GM12873 (cell line): ENCODE measurements around the gene CSTA.
A peak's percentile ranks its signal among the peaks of the same experiment; 100 is the strongest.

Source experiments
- TF ChIP-seq, protein P1 (sequence below): IDR thresholded peaks from 2 replicates; pipeline ENCODE4 v1.5.1; 2012; ENCODE audit warnings: low read depth, mild to moderate bottlenecking, moderate library complexity, low read length, control low read depth; ENCODE audit not compliant: insufficient read depth; ENCODE audit errors: missing control alignments

The CSTA gene

DNA sequence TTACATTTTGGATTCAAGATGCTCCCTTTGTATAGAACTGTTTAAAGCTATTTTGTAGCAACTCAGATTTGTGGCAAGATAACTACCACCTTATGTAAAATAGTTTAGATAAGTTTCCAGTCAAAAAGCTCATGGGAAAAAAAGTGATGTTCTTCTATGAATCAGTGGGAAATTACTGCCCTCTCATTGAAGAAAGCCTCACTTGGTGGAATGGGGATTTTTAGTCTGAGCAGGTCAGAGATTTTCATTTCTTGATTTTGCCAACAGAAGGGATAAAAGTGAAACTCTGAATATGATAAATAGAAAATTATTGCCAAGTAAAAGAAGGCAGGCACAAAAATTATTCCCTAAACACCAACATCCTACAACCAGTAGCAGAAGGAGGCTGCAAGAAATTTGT lies 25.8 kb upstream of the CSTA start:
- TF ChIP-seq, protein P1, sequence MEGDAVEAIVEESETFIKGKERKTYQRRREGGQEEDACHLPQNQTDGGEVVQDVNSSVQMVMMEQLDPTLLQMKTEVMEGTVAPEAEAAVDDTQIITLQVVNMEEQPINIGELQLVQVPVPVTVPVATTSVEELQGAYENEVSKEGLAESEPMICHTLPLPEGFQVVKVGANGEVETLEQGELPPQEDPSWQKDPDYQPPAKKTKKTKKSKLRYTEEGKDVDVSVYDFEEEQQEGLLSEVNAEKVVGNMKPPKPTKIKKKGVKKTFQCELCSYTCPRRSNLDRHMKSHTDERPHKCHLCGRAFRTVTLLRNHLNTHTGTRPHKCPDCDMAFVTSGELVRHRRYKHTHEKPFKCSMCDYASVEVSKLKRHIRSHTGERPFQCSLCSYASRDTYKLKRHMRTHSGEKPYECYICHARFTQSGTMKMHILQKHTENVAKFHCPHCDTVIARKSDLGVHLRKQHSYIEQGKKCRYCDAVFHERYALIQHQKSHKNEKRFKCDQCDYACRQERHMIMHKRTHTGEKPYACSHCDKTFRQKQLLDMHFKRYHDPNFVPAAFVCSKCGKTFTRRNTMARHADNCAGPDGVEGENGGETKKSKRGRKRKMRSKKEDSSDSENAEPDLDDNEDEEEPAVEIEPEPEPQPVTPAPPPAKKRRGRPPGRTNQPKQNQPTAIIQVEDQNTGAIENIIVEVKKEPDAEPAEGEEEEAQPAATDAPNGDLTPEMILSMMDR, result no peak

DNA sequence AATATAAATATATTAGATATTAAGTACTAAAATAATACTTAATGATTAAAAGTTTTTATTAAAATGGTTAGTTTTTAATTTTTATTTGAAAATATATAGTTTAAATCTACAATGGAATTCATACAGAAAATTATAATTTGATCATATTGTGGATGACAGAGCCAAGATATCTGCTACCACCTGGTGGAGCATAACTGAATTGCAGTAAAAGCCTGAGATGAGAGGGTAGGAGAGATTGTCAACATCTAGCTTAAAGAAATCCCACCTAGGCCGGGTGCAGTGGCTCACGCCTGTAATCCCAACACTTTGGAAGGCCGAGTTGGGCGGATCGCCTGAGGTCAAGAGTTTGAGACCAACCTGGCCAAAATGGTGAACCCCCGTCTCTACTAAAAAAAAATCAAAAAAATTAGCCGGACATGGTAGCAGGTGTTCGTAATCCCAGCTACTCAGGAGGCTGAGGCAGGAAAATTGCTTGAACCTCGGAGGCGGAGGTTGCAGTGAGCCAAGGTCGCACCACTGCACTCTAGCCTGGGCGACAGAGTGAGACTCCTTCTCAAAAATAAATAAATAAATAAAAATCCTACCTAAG lies 25.1 kb upstream of the CSTA start:
- TF ChIP-seq, protein P1, result peak; percentile 60

DNA sequence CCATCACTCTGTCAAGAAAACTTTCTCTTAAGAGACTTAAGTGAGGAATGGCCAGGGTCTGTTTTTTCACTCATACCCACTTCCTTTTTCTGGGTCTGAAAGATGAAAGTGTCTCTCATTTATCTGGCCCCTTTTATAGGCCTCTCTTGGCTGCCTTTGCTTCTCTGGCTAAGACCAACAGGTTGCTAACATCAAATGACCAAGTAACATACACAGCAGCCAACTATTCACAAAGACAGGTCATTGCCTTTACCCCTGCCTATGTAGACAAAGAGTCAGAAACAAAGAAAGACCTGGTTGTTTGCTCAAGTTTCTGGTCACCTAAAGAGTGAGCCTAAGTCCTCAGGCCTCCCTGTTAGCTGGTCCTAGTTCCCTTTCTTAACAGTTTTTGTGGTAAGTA lies 24.0 kb upstream of the CSTA start:
- TF ChIP-seq, protein P1, result no peak

DNA sequence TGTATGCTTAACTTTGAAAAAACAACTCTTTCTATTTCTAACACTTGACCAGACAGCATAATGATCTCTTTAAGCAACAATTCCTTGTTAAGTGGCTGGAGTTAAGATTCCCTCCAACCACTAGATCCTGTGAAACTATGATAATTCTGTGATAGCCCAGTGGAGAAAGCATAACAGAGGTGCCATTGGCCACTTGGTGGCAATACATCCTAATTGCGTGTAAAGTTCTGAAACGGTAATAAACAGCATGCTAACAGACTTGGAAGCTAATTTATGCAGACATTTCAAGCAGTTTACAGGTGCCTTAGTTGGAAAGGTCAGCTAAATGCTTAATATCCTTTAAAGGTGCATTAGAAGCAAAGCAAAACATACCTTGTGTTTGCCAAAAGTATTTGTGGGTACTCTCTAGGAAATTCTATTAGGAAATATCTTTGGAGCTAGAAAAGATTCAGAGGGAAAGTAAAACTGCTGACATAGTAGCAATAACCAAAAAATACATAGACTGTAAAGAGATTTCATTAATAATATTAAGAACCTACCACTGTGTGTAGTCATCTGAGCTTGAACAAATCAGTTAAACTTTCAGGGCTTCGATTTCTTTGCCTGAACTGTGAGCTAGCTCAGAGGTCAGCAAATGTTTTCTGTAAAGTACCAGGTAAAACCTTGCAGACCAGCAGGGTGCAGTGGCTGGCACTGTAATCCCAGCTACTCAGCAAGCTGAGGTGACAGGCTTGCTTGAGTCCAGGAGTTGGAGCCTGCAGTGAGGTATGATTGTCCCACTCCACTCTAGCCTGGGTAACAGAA lies 19.0 kb upstream of the CSTA start:
- TF ChIP-seq, protein P1, result peak; percentile 43

DNA sequence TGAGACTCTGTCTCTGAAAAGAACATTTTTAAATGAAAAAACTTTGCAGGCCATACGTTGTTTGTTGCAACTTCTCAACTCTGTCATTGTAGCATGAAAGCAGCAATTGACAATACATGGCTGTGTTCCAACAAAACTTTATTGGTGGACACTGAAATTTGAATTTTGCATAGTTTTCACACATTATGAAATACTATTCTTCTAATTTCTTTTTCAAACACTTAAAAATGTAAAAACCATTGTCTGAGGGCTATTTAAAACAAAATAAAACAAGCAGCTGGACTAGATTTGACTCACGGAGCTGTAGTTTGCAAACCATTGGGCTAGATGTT lies 18.5 kb upstream of the CSTA start:
- TF ChIP-seq, protein P1, result no peak

DNA sequence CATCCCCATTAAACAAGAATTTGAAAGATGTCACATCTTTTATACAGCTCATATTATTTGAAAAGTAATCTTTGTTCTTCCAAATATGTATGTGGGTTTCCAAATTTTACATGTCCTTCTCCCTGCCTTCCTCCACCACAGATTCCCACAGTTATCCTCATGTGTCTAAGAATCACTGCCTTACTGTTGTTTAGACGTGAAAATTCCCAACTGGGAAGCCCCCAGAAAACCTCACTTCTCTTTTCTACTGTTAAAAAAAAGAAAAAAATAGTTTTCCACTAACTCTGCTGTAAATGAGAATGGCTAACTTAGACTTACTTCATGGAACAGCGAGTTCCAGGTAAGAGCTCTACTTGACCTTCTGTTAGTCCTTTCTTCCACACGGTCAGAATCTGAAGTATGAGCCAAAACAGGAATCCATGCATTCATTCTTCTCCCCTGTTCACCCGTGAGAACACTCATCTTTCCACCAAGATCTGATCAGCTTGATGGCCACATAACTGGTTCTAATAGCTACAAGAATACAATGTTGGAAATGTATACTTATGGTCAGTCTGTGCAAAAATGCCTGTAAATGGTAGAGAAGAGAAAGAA lies 17.9 kb upstream of the CSTA start:
- TF ChIP-seq, protein P1, result no peak

DNA sequence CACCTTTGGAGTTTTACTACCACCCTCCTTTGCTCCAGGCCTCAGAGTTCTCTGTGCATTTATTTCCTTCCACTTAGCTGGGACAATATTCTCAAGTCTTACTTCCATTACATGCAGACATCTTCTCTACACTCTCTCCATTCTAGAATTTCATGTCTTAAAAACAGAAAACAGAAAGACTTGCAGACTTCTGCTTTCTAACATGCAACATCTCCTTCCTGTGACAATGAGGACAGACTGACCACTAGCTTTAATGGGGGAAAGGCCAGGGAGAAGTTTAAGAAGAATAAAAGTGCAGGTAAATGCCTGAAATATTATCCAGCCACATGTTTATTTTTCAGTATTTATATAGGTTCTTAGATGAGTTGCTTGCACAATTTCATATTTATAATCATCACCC lies 17.1 kb upstream of the CSTA start:
- TF ChIP-seq, protein P1, result no peak
